Measurements from ENCODE around the gene MSI2.

Gene MSI2

DNA sequence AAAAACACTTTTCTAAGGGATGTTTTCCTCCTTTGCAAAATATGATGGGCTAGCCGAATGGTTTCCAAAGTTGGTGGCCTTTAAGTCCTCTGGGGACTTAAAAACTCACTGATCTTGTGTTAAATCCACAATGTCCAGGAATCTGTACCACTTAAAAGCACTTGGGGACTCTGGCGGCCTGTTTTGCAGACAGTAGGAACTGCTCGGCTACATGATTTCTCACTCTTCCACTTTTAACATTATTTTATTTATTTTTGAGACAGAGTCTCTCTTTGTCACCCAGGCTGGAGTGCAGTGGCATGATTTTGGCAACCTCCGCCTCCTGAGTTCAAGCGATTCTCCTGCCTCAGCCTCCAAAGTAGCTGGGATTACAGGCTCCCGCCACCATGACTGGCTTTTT is 9.1 kb upstream of the MSI2 start:
- no peak for DNase-seq

DNA sequence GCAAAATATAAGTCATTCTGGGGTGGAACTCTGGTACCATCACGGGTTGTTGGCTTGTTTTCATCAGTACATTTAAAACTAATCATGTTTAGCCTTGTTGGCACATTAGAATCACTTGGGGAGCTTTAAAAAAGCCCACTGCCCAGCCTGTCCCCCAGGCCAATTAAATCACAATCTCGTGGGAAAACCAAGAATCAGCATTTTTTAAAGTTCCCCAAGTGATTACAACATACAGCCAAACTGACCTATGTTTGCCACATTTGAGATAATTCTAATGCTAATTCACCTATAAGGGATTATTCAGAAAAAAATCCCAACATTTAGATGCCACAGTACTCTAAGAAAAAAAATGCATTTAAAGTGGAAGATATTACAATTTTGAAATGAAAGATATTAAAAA is 8.4 kb upstream of the MSI2 start:
- DNase-seq = no peak

DNA sequence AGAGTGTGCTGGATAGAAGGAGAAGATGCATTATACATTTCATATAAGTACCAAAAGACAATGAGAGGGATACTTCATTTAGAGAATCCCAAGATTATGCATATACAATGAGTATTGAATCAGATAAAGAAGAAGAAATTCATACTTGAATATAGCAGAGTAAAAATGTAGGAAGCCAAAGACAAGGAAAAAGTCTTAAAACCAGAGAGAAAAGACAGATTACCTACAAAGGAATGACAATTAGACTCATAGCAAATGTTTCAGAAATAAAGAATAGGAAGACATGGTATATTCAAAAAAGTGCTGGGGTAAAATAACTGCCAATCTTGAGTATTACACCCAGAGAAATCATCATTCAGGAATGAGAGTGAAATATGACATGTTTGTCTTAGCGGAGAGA is 6.8 kb upstream of the MSI2 start:
- no peak for DNase-seq

DNA sequence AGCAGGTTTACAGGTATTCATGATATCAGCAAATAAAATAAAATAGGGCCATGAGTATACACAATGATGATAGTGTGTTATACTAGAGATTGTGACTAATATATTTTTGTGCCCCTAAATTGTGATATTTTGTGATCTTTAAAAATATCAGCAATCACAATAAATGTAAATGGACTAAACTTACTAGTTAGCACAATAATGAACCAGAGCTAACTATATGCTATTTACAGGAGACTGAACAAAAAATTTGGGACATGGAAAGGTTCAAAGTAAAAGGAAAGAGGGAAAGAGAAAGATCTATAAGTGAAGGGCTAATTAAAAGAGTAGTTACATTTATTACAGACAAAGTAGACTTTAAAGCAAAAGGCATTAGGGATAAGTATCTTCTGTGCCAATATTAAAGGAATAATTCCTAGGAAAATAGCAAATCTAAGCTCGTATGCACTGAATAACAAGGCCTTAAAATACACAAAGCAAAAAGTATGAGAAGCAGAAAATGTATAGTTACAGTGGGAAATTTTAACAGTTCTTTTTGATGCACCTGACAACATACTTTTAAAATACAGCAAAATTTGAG is 5.0 kb upstream of the MSI2 start:
- DNase-seq = no peak

- no peak for DNase-seq
These were observed 2.8 kb upstream of the MSI2 start for GRCh38 chr17:57253362-57254065.

- no peak for DNase-seq
These were observed 1.0 kb upstream of the MSI2 start for GRCh38 chr17:57255182-57255775.

DNA sequence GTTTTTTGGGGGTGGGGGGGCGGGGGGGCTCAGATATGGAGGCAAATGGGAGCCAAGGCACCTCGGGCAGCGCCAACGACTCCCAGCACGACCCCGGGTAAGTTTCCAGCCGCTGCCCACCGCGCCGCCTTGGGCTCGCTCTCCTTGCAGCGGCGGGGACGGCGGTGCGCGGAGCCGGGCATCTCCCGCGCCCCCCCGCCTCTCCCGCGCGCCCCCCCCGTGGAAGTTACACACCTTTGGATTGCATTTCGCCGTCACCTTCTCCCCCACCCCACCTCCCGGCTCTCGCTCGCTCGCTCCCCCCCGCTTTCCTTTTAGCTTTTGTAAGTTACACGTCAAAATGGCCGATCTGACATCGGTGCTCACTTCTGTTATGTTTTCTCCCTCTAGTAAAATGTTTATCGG is 387 bp downstream of the MSI2 start:
- DNase-seq = no peak

GRCh38 chr17:57257195-57257894 is 1.0 kb downstream of the MSI2 start:
- DNase-seq = no peak

DNA sequence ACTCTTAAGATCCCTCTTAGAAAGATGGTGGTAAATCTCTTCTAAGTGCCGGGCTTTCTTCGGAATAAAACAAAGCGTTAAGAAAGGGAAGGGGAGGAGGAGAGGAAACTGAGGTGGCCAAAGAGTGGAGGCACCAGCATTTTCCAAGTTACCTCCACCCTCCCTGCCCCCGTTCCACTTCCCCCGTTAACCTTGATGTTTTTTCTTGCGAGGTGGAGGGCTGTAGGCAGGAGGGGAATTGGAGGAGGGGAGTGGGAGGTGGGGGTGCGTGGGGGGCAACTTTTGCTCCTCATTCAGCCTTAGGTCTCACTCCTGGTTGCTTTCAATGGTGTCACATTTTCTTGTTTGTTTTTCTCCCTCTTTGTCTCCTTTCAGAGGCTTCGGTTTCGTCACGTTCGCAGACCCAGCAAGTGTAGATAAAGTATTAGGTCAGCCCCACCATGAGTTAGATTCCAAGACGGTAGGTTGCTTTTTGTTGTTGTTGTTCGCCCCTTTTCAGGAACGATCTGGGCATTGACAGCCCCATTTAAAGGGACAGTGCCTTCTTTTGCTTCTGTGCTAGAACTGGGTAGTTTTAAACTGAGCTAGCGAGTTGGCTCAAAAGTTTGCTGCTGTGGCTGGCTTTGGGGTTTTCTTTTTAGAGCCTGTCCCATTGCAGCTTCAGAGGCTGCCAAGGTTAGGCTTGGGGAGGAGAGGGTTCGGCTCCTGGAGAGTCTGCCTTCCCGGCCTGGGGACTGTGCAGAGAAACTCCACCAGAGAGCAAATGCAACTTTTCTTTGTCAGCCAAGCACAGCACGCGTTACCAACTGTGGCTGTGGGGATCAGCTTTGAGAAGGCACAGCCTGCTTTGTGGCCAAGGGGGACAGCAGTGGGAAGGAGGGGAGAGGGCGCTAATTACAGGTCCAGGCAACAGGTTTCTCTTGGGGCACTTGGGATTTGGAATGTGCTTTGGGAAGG is 1.9 kb downstream of the MSI2 start:
- no peak for DNase-seq

DNA sequence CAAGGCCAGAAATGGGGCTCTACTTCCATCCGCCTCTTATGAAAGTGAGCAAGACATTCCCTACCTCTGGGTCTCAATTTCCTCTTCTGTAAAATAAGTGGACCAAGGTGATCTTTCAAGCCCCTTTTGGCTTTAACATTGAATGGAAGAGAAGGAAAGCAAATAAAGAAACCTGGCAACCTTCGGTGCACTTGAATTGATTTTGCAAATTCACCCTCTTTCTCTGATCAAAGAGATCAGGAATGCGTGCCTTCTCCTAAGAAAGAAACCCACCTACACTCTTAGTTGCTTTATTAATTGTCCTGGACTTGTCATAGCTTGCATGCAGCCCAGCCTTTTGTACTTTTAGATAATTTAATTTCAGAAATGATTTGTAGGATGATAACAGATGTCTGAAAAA is 3.0 kb downstream of the MSI2 start:
- no peak for DNase-seq

DNA sequence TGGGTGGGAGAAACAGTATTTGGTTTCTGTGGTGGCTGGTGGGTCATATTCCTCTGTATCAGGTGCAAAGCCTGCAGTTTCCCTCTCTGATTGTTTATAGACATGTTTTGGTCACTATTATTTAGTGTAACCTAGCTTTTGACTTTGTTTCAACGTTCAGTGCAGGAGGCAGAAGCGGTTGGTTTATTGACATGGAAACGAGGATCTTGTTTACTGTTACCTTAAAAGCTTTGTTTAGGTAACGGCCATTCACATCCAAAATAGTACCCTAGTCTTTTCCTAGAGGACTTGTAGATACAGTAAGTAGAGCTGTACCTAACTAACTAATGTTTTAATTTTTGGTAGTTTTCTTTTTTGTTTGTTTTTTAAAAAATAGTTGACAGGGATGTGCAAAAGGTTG is 3.5 kb downstream of the MSI2 start:
- no peak for DNase-seq

- no peak for DNase-seq
These were observed 4.2 kb downstream of the MSI2 start for GRCh38 chr17:57260325-57261083.

DNA sequence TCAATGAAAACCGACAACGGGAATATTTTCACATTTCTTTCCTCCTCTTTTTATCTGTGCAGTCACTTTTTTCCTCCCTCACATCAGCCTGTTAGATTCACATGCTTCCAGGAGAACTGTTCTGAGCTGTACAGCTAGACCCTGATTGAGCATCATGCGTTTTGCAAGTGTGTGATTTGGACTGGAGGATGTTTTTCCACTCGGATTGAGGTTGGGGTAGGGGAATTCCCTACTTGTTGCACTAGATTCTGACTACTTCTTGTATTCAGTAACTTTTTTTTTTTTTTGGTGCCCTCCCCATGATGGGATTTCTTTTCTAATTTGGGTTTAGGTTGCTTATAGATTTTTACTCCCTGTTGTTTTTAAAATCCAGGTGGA is 4.8 kb downstream of the MSI2 start:
- no peak for DNase-seq

GRCh38 chr17:57262557-57262956 is 6.2 kb downstream of the MSI2 start:
- no peak for DNase-seq

DNA sequence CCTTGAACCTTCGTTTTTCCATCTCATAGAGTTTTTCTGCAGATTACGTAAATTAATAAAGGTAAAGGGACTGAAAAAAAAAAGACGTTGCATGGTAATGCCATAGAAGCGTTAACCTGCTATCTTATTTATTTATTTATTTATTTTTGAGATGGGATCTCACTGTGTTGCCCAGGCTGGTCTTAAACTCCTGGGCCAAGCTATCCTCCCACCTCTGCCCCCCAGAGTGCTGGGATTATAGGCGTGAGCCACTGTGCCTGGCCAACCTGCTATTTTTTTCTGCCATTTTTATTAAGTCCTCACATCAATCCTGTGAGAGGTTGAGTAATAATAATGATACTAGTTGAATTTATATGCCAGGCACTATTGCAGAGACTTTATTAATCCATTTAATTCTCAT is 7.9 kb downstream of the MSI2 start:
- no peak for DNase-seq

DNA sequence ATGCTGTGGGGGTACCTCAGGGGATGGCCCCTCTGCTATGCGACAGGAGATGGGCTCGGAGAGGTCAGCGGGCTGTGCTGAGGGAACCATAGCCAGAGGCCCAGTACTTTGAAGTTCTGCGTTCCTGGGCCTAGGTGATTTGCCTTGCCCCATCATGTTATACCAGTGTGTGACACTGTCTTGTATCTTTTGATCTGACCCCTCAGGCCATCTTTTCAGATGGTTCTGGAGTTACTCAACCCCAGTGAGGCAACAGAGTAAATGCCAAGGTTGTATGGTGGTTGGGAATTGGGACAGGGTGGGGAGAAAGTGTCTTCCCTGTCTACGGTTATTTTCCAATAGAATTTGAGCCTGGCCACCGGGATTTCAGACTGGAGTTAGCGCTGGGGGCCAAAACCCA is 8.5 kb downstream of the MSI2 start:
- no peak for DNase-seq

DNA sequence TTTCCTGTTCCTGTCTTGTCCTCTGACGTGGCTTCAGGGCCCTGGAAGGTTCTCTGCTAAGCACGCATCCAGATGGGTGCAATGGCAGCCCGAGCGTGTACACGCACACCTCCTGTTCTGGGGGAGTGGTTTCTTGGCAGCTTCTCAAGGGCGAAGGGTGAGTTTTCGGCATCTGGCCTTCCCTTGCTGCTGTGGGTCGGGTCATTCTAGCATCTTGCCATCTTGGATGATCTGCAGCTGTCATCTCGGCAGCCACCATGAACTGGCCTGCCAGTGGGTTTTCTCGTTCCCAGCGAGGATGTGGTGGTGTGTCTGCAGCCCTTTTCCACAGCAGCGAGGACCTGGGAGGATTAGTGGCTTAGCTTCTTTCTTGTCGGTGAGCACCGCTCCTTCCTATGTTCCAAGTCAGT is 10.6 kb downstream of the MSI2 start:
- DNase-seq = no peak

- no peak for DNase-seq
These were observed 11.9 kb downstream of the MSI2 start for GRCh38 chr17:57268181-57268580.

DNA sequence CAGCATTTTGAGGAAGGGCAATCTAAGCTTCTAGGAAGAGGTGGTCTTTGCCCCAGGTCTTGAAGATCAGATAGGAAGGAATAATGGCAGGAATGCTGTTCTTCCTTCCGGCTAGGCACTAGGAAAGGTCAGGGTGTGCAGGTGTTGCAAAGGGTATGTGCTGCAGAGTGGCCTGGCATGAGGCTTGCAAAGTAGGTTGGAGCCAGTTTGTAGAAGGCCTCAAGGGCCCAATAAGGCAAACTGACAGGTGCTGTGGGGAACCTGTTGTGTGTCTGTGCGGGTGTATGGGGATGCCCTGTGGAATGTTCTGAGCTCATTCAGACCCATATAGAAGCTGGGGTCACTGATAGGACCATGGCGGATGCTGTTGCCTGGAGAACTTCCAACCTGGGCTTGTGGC is 12.7 kb downstream of the MSI2 start:
- DNase-seq = no peak

DNA sequence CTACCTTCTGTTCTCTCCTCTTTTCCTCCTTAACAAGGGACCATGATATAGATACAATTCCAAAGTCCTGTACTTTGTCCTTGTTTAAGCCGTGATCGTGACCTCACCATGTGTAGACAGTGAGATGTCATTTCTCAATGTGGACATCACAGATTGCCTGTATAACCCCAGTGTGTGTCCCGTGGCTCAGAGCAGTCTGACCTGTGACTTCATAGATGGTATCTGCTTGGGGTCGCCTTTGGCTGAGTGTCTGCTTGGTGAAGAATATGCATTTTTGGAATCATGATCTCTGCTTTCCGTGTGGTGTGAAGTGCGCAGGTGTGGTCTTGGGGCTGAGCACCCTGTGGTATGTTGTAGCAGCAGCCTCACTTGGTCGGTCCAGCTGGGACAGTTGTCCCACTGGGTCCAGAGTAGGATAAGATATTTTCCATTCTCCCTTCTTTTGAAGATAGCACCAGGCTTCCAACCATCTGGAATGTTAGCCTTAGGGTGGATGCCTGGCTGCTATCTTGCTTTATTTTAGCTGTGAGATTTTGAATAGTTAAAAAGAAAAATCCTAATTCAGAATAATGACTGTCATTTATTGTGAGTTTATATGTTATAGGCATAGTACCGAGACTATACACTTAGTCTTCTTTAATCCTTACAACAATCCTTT is 13.4 kb downstream of the MSI2 start:
- DNase-seq = no peak

- DNase-seq = no peak
These were observed 14.5 kb downstream of the MSI2 start for GRCh38 chr17:57270801-57271245.

- no peak for DNase-seq
These were observed 15.5 kb downstream of the MSI2 start for GRCh38 chr17:57271821-57272220.
